ENCODE data around the gene SMCHD1.

The SMCHD1 gene

DNA sequence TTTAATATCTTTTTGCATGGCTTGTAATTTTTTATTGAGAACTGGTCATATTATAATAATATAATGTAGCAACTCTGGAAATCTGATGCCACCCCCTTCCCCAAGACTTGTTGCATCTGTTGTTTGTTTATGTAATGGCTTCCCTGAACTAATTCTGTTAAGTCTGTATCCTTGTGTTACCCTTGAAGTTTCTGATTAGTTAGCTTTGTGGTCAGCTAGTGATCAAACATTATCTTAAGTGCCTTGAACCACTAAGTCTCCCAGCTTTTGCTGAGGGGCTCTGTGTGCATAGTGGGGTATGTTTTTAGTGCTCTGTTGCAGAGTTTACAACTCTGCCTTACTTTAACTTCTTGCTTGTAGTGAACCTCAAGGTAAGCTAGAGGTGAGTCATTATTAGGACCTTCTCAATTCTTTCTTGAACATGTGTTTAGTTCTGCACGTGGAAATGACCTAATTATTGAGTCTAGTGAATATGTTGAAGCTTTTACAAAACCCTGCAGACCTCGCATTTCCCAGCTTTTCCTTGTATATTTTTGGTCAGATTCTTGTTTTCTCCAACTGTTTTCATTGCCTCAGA, 24.8 kb downstream of the SMCHD1 start:
- H3K27ac ChIP-seq, result no peak overlapping the region
- no peaks in the 10 kb centered on the region for H3K27me3 ChIP-seq (replicated peaks)
- TF ChIP-seq, protein P1, sequence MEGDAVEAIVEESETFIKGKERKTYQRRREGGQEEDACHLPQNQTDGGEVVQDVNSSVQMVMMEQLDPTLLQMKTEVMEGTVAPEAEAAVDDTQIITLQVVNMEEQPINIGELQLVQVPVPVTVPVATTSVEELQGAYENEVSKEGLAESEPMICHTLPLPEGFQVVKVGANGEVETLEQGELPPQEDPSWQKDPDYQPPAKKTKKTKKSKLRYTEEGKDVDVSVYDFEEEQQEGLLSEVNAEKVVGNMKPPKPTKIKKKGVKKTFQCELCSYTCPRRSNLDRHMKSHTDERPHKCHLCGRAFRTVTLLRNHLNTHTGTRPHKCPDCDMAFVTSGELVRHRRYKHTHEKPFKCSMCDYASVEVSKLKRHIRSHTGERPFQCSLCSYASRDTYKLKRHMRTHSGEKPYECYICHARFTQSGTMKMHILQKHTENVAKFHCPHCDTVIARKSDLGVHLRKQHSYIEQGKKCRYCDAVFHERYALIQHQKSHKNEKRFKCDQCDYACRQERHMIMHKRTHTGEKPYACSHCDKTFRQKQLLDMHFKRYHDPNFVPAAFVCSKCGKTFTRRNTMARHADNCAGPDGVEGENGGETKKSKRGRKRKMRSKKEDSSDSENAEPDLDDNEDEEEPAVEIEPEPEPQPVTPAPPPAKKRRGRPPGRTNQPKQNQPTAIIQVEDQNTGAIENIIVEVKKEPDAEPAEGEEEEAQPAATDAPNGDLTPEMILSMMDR (IDR thresholded peaks at IDR 0.05; ENCODE audit: low read depth, low read length, missing control alignments), result no peak
- no peak overlapping the region for H3K4me3 ChIP-seq (ENCODE audit: low read depth, low read length)
- in situ Hi-C loops (cut with HindIII; ENCODE audit: low pct_ligation_motif_present, low sequenced_read_pairs), result no loop called here
- H3K36me3 ChIP-seq (replicated peaks), result peaks cover 7% of the 10 kb centered on the region
- DNase-seq, result no peak

DNA sequence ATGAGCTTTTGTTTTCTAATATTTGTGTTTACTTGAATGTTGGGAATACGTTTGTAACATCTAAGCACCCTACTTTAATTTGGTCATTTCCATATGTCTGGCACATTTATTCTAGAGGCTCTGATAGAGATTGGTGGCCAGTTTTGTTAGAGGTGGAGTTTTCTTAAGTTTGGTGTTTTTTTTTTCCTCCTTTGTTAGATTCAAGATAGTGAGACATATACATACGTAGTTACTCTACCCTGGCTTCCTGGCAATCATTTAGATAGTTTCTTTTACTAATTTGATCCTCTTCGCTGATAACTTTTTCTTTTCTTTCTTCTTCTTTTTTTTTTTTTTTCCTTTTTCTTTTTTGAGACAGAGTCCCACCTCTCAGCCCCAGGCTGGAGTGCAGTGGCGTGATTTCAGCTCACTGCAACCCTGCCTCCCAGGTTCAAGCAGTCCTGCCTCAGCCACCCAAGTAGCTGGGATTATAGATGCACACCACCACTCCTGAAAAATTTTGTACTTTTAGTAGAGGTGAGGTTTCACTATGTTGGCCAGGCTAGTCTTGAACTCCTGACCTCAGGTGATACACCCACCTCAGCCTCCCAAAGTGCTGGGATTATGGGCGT, 26.6 kb downstream of the SMCHD1 start:
- TF ChIP-seq, protein P1 (IDR thresholded peaks at IDR 0.05; ENCODE audit: low read depth, low read length, missing control alignments), result no peak
- in situ Hi-C loops (cut with HindIII; ENCODE audit: low pct_ligation_motif_present, low sequenced_read_pairs), result no loop called here
- no peak overlapping the region for H3K27ac ChIP-seq
- peaks cover 5% of the 10 kb centered on the region for H3K36me3 ChIP-seq (replicated peaks)
- H3K4me3 ChIP-seq (ENCODE audit: low read depth, low read length), result no peak overlapping the region
- H3K27me3 ChIP-seq (replicated peaks), result no peaks in the 10 kb centered on the region
- no peak for DNase-seq

DNA sequence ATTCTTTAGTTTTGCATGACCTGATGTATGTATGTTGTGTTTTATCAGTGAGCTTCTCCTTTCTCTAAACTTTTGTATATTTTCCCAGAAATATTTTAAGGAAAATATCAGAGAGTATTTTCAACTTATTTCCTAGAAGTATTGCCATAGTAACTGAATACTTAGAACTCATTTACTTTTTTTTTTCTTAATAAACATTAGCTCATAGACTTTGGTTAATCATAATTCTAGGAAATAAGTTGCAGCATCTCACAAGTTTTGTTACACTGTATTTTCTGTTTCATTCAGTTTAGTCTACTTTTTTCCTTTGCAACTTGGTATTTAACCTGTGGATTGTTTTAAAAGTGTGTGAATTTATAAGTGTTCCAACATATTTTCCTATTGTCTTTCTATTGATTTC, 27.5 kb downstream of the SMCHD1 start:
- TF ChIP-seq, protein P1 (IDR thresholded peaks at IDR 0.05; ENCODE audit: low read depth, low read length, missing control alignments), result no peak
- no peak overlapping the region for H3K4me3 ChIP-seq (ENCODE audit: low read depth, low read length)
- in situ Hi-C loops (cut with HindIII; ENCODE audit: low pct_ligation_motif_present, low sequenced_read_pairs), result no loop called here
- H3K27ac ChIP-seq, result no peak overlapping the region
- no peaks in the 10 kb centered on the region for H3K27me3 ChIP-seq (replicated peaks)
- no peak for DNase-seq
- peaks cover 2% of the 10 kb centered on the region for H3K36me3 ChIP-seq (replicated peaks)

DNA sequence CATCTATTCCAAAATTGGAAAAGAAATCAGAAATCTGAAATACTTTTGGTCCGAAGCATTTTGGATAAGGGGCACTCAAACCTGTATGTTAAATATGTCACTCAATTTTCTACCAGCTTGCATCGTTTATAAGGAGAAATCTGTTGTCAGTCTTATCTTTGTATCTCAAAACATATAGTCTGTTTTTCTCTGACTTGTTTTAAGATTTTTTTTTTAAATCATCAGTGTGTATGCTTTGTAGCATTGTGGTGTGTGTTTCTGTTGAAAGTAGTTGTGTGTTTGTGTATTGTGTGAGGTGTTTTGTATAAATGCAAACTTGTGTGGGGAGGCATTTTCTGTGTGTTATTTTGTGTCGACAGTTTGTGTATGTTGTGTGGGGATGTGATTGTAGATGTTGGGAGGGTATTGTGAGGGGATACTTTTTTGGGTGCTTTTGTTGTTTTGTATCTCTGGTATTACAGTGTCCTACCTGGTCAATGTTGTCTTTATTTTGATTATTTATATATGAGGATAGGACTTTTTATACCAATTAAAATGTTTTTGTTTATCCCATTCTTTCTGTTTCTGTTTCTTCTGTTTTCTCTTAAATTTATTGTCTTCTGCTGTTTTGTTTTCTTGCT, 30.9 kb downstream of the SMCHD1 start:
- no peak overlapping the region for H3K4me3 ChIP-seq (ENCODE audit: low read depth, low read length)
- TF ChIP-seq, protein P1 (IDR thresholded peaks at IDR 0.05; ENCODE audit: low read depth, low read length, missing control alignments), result no peak
- DNase-seq, result no peak
- peaks cover 2% of the 10 kb centered on the region for H3K36me3 ChIP-seq (replicated peaks)
- no peak overlapping the region for H3K27ac ChIP-seq
- in situ Hi-C loops (cut with HindIII; ENCODE audit: low pct_ligation_motif_present, low sequenced_read_pairs), result no loop called here
- H3K27me3 ChIP-seq (replicated peaks), result no peaks in the 10 kb centered on the region

DNA sequence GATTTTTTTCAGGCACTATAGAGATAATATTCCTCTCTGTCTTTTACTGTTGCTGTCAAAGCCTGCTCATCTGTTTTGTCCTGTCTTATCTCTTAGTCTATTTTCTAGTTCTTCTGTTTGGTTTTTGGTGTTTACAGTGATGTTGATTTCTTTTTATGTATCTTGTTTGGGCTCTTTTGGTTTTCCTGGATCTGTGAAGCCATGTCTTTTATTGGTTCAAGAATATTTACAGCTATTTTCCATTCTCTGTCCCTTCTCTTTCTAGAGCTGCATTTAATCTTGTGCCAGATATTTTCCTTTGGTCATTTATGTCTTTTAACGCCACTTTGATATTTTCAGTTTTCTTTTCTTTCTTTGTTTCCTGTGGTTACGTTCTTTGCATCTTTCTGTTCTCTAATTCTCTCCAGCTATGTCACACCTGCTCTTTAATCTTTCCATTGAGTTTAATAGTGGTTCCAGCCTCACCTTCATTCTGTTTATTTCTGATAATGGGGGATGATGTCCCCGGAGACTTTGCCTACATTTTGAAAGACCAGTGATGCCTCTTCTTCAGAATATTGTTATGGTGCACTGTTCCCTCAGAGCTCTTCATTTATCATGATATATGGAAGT, 32.0 kb downstream of the SMCHD1 start:
- Histone ChIP-seq H3K27ac (no peak overlapping the region), H3K4me3 (ENCODE audit: low read depth, low read length) (no peak overlapping the region), H3K36me3 (replicated peaks) (peaks cover 2% of the 10 kb centered on the region), H3K27me3 (replicated peaks) (no peaks in the 10 kb centered on the region)
- no peak for DNase-seq
- in situ Hi-C loops (cut with HindIII; ENCODE audit: low pct_ligation_motif_present, low sequenced_read_pairs), result no loop called here
- TF ChIP-seq, protein P1 (IDR thresholded peaks at IDR 0.05; ENCODE audit: low read depth, low read length, missing control alignments), result no peak
